NCI-H2029 treated with DMSO at 0.1 percent for 48 hours (cell line): ENCODE data around the gene FSTL4.

ENCODE experiments used
- DNase-seq: peaks from one replicate; lab custom pipeline; 2025; lab: John Stamatoyannopoulos, UW

Gene FSTL4

GRCh38 chr5:133366438-133366837 lies 245.9 kb downstream of the FSTL4 start:
- no peak for DNase-seq

DNA sequence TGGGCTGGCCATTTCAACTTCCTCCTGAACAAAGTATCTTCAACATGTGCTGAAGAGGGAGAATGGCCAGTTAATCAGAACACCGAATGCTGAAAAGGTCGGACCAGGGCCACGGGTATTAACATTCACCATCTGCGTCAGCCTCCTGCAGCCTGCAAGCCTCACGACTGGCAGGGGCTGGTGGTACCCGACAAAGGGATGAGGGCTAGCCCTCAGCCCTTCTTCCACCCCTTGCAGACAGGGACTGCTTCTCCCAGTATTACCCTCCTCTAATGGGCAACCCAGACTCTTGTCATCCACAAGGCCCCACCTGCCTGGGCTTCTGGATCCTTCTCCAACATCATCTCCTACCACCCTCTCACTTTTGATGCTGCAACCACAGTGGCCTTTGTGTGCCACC lies 246.6 kb downstream of the FSTL4 start:
- no peak for DNase-seq

DNA sequence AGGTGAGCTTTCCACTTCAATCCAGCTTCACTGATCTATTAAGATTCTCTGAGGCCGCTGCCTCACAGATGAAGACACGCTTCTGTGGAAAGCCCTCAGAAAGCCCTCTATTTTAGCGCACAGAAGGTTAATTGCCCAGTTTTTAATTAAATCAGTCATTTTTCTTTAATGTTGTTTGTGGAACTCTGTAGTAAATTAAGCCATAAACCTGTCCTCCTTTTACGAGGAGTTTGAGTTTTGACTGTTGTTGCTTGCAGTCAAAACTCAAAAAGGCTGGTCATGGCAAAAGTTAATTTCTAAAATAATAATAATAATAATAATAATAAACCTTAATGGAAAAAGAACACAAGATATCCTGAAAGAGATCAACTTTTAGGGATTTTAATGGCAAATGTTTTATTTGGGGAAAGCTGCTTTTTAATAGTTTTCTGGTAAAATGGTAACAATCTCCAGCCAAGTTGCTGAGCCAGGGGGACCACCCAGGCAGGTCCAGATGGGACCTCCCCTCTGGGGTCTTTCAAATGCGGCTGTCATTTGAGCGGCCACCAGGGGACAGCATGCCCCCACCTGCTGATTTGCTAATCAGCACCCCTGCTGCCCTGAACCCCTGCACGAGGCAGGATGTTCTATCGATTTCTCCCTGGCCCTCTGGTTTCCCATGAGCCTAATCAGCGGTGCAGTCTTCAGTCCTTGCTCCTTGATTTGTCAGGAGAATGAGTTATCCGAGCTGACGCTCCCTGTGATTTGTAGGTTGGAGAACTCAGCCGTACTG lies 247.2 kb downstream of the FSTL4 start:
- DNase-seq: no peak

GRCh38 chr5:133363807-133364587 lies 248.3 kb downstream of the FSTL4 start:
- no peak for DNase-seq

DNA sequence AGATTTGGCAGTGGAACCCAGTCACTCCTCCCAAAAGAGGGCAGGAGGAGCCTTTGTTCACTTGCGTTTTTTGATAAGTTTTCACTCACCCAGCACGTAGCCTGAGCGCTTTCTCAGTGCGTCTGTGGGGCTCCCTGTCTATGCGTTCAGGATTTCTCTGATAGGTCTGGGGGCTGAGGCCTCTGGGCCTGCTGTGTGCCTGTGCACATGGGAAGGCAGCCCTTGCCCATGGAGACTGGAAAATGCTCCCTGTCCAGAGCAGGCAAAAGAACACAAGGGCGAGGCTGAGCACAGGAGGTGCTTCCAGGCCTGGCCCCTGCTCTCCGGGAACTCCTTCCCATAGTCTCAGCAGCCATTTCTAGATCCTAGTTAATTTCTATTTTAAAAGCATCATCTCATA lies 249.9 kb downstream of the FSTL4 start:
- no peak for DNase-seq

DNA sequence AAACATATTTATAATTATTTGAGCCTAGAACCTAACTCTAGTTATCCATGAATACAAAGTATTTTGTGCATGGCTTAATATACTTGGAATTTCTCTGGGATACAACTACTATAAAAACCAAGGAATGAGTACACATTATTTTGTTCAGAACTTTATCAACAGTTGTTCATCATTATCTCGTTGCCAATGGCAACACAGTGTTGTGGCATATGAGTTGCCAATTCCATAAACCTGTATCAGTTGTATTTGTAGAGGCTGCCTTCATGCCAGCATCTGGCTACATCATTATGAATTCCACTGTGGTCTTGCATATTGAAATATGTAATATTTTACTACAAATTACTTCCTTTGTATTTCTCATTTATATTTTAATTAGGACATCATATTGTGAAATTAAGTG lies 250.4 kb downstream of the FSTL4 start:
- DNase-seq: no peak

DNA sequence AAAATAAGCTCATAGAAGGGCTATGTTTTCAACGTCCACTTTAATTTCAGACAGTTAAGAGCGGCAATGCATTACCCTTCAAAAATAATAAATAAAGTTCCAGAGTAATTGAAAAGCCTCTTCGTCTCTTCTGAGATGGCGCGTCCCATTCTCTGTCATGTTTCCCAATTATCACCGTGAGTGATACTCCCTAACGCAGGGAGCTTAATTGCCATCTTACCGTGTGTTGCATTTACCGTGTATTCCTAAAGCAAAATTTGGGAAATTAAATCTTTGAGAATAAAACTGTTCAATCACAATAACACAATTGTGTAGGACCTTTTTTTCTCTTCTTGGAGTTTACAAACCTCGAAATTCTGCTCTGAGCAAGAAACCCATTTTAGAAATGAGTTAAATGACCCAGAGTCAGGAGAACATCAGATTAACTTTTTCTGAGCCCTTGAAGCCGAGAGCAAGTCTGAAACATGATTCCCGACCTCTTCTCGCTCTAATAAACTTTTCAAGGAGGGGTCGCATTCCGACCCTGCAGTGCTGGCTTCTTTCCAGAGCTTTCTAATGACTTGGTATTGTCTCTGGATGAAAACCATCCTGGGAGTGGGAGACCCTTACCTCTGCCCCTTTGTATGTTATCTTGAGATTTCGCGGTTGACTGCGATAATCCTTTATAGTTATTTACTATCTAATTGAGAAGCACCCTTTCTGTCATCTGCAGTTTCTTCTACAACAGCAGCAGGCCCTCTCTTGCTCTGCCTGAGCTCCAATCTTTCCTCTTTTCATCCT lies 251.5 kb downstream of the FSTL4 start:
- no peak for DNase-seq

GRCh38 chr5:133359861-133360260 lies 252.5 kb downstream of the FSTL4 start:
- no peak for DNase-seq

GRCh38 chr5:133358271-133358670 lies 254.1 kb downstream of the FSTL4 start:
- DNase-seq: no peak

DNA sequence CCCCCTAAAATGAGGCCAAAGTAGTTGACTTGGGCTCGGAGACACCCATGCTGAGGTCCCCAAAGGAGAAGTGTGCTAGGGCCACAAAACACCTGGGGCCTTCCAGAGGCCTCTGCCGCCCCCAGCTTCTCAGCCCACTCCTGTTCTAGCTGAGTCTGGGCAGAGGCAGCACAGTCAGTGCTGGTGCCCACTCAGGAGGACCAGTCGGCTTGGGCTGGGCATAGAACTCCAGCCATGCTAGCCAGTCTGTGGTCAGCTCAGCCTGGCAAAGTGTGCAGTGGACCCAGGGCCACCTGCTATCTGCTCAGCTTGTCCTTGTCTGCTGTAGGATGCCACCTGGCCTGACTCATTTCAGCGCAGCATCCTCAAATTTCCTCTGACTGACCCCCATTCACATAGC lies 254.6 kb downstream of the FSTL4 start:
- no peak for DNase-seq

DNA sequence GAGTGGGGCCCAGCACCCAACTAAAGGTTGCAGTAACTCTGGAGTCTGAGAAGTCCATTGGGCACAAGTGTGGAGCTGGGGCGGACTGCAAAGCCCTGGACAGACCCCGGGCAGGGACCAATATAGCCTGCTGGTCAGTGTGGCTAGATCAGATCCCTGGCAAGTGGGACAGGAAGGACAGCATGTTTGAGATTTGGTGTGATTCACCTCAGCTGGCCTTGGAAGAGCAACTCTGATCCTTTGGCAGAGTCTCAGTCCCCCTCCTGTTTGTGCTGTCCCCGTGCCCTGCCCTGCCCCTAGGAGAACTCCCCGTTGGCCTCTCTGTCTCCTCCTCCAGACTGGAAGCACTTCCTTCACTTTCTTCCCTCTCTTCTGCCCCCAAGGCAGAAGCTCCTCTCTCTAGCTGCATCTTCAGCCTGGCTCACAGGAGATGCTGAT lies 255.3 kb downstream of the FSTL4 start:
- DNase-seq: no peak

DNA sequence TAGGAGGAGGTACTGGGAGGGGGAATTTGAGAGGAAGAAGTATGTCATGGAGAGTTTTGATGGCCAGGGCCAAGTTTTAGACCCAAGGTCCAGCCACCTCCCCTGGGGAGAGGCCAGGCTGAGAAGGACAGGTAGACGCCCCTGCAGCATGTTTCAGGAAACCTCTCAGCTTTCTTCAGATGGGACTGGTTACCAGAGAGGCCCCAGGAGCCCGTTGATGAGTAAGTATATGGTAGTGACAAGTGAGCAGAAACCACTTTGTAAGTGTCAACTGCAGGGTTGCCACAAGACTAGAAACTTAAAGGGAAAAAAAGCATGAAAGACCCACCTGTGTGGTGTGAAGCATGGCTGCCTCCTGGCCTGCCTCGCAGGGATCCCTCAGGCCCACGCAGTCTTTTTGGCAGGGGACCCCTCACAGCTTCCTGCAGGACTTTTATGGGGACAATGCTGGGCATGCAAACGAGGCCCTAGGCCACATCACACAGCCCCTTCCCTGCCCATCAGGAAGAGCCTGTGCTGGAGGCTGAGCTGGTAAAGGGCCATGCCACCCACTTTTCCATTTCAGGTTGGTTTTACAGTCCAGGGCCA lies 255.9 kb downstream of the FSTL4 start:
- DNase-seq: no peak

GRCh38 chr5:133354323-133355185 lies 257.8 kb downstream of the FSTL4 start:
- DNase-seq: no peak

GRCh38 chr5:133353741-133354140 lies 258.6 kb downstream of the FSTL4 start:
- DNase-seq: no peak

GRCh38 chr5:133348406-133348805 lies 263.9 kb downstream of the FSTL4 start:
- DNase-seq: no peak

DNA sequence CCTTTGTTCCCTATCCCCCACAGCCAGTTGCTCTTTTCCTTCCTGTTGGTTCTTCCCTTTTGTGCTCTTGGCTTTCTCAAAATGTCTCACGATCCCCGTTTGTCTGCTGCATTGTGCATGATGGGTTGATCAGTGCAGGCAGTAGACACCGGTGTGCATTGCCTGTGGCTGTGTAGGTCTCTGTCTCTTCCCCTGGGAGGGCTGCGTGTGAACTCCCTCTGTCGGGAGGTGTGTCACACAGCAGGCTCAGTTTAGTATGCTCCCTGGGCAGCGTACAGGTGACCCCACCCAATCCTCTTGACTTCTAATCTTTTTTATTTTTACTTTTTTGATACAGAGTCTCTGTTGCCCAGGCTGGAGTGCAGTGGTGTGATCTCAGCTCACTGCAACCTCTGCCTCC lies 265.3 kb downstream of the FSTL4 start:
- no peak for DNase-seq

- DNase-seq: no peak
Observed at GRCh38 chr5:133344266-133344665, 268.1 kb downstream of the FSTL4 start.

- no peak for DNase-seq
Observed at GRCh38 chr5:133343196-133343595, 269.1 kb downstream of the FSTL4 start.

GRCh38 chr5:133341915-133342710 lies 270.2 kb downstream of the FSTL4 start:
- no peak for DNase-seq

DNA sequence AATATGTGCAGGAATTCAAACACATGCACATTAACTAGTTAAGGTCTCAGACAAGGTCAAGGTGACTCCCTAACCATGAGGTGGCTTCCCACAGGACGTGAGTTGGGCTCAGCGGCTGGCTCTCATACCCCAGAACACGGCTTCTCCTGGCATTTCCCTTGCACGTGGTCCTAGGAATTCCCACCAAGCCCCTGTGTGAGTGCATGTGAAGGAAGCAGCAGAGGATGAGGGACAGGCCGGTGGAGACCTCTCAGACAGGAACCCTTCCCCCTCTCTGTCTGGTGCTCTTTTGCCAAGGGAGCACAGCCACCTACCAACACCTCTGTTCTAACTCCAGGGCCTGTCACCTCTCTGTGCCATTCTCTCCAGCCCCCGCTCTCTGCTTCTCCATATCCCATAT lies 271.0 kb downstream of the FSTL4 start:
- no peak for DNase-seq
